ENCODE measurements around the gene CFAP99.

- no peak for TF ChIP-seq YY1 (IDR thresholded peaks at IDR 0.05; ENCODE audit: insufficient read depth, insufficient read length)
- no peak for TF ChIP-seq SUZ12 (IDR thresholded peaks at IDR 0.05; ENCODE audit: extremely low read depth, insufficient read depth, insufficient read length)
Measured at GRCh38 chr4:2486981-2487380, 68.2 kb downstream of the CFAP99 start.

Measured in NT2/D1 (cell line).